HG03571 (cell line): ENCODE measurements around the gene LACTB.

Source experiments
- ATAC-seq: cut with Tn5 transposase; IDR thresholded peaks from one replicate; pipeline ENCODE4 v1.9.1; 2021; ENCODE audit not compliant: unreplicated experiment

LACTB gene

DNA sequence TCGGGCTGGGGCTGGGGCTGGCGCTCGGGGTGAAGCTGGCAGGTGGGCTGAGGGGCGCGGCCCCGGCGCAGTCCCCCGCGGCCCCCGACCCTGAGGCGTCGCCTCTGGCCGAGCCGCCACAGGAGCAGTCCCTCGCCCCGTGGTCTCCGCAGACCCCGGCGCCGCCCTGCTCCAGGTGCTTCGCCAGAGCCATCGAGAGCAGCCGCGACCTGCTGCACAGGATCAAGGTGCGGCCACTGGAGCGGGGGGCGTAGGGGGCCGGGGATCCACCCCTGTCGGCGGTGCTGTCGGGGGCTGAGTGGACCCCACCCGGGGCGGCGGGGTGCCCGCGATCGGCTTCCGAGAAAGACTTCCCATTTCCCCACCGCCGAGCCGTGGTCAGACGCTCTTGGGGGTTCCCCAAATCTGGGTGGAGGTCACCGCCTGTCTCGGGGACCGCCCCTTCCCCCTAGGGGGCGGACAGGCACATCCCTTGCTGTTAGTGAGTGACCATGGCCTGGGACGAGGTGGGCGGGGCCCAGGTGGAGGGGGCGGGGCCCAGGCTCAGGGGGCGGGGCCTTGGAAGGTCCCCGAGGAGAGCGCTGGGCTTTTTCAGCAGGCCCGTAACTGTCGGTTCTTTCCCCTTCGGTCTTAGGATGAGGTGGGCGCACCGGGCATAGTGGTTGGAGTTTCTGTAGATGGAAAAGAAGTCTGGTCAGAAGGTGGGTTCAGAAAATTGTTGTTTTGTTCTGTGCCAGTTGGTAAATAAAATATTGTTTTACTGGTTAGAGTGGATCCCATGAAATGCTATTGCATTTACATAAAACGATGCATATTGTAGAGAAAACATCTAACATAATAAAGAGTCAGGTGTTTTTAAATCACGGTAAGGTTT, 578 bp downstream of the LACTB start:
- peak; percentile 86 for ATAC-seq

DNA sequence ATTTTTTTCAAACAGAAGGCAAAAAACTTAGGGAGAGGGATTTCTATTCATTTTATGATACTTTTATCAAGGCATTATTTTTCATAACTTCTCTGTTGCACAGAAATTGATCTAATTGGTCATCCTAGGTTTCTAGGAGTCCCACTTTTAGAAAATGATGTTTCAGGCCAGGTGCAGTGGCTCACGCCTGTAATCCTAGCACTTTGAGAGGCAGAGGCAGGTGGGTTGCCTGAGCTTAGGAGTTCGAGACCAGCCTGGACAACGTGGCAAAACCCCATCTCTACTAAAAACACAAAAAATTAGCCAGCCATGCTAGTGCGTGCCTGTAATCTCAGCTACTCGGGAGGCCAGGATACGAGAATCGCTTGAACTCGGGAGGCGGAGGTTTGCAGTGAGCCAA, 2.8 kb downstream of the LACTB start:
- ATAC-seq: no peak

DNA sequence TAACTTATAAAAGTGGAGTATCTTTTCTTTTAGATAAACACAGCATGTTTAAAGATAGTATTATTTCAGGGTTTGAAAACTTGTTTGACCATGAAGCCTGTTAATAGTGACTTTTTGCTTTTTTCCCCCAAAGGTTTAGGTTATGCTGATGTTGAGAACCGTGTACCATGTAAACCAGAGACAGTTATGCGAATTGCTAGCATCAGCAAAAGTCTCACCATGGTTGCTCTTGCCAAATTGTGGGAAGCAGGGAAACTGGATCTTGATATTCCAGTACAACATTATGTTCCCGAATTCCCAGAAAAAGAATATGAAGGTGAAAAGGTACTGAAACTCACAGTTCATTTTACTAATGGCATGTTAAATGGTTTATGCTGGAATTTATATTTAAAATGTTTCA, 5.1 kb downstream of the LACTB start:
- ATAC-seq: no peak

DNA sequence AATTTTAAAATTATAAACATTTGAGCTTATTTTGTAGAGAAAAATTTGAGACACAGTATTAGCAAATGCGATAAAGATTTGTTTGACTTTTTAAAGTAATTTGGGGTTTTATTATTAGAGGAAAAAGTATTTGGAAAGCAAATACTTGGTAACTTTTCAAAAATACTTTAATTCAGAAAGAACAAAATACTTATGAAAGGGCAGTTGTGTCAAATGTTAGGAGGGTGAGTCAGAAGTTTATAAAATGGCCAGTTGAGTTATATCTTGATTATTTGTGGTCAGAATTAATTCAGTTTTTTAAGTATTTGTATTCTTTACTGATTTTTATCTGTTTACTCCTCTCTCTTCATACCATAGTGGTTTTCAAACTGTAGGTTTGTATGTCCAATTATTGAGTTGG, 12.1 kb downstream of the LACTB start:
- no peak for ATAC-seq

DNA sequence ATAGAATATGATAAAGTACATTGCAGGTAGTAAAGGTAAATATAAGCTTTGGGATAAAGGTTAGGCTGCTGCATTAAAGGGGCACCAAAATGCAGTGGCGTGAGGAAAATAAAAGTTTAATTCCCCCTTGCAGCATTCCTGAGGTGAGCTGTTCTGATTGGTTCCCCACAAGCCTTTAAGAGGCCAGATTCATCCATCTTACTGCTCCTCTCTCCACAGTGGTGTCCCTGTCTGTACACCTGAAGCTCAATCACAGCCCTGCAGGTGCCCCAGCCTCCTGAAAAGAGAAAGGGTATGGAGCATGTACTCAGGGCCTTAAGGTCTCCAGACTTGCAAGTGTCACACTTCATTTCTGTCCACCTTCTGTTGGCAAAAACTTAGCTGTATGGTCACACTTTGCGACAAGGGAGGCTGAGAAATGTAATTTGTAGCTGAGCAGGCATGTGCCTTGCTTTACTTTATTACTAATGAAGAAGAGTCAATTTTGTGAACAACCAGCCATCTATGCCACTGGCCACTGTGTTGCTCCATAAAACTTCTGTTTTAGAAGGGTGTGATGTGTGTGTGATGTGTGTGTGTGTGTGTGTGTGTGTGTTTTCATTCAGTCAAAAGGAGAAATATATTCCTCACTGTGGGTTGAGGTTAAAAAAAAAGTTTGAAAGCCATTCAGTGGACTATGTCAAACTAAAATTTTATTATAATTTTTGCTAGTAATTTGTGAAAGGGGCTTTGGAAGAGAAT, 12.8 kb downstream of the LACTB start:
- ATAC-seq: no peak

DNA sequence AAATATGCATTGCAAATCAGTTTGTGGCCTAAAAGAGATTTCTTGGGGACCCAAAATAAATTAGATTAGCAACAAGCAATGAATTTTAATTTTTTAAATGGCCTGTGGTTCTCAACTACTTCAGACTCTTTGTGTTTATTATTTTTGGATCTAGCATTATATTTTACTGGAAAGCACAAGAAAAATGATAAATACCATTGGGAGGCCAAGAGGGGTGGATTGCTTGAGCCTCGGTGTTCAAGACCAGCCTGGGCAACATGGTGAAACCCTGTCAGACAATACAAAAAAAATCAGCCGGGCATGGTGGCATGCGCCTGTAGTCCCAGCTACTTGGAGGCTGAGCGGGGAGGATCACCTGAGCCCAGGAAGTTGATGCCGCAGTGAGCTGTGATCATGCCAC, 13.6 kb downstream of the LACTB start:
- ATAC-seq: no peak

DNA sequence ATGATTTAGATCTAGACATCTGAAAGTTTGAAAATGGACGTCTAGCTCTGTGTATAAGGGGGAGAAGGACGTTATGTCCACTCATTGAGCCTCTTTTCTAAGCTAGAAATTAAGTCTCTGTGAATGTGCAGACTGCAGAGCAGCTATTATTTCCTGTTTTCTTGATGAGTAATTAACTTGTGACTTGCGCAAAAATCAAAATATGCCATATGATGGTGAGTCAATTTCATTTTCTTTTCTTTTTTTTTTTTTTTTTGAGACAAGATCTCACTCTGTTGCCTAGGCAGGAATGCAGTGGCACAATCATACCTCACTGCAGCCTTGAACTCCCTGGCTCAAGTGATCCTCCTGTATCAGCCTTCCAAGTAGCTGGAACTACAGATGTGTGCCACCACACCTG, 14.1 kb downstream of the LACTB start:
- ATAC-seq: no peak

DNA sequence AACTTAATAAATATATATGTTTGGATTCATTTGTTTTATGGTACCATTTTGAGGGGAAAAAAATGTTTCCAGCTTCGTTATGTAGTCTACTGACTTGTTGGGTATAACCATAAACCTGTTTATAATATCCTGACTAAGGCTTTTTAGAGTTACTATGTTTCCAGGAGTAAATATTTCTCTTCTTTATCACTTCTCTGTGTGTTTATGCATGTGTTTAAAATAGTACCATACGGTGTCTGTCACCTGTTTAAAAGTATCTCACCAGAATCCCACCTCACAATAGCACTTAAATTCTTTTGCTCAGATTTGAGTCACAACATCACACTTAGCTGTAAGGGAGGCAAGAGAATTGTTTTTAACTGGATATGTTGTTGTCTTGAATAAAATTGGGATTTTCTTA, 15.1 kb downstream of the LACTB start:
- ATAC-seq: no peak

DNA sequence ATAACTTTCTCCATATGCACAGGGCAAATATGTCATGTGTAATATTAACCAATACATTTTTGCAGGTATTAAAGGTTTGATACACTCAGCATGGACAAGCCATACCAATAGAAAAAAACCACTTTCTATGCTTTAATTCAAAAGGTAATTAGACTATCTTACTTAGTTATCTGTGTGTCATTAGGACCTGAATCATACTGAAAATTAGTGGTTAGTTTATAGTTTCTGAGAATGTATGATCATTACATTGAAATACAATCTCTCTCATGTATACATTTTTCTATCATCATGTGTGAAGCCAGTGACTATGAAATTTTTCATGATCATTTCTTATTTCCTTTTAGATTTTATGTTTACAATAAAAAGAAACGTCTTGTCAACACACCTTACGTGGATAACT, 19.3 kb downstream of the LACTB start:
- no peak for ATAC-seq

DNA sequence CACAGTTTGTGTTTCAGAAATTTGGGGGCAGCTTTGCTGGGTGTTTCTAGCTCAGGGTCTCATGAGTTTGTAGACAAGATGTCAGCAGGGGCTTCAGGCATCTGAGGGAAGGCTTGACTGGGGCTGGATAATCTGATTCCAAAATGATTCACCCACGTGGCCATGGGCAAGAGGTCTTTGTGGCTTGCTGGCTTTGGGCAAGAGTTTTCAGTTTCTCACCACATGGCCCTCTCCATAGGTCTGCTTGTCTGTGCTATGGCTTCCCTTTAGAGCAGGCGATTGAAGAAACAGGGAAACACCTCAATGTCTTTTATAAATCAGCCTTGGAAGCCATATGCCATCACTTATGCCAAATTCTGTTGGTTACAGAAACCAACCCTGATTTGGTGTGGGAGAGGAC, 23.8 kb downstream of the LACTB start:
- no peak for ATAC-seq

DNA sequence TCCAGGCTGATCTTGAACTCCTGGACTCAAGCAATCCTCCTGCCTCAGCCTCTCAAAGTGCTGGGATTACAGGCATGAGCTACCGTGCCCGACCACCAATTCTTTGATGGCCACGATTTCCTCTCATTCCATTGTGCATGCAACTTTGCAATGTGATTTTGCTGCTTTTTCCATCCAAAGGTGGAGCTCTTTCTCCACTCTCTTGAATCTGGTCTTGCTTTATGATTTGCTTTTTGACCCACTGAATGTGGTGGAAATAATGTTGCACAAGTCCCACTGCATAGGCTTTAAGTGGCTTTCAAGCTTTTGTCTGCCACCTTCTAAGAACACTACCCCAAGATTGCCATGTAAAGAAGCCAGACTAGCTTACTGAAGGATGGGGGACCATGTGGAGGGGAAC, 25.0 kb downstream of the LACTB start:
- no peak for ATAC-seq

DNA sequence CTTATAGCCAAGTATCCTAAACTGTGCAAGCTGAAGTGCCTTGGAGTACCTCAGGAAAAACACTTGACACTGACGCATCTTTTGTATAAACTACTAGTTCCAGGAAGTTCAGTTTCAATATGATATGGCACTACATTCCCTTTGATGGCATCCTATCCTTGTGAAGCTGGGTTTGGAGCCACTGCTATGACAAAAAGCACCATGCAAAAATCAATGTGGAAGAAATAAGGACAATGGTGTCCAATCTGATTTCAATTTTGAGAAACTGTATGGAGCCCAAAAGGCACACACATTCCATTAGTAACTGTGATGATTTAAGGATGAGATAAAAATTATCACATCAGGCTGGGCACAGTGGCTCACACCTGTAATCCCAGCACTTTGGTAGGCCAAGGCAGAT, 30.0 kb downstream of the LACTB start:
- no peak for ATAC-seq

DNA sequence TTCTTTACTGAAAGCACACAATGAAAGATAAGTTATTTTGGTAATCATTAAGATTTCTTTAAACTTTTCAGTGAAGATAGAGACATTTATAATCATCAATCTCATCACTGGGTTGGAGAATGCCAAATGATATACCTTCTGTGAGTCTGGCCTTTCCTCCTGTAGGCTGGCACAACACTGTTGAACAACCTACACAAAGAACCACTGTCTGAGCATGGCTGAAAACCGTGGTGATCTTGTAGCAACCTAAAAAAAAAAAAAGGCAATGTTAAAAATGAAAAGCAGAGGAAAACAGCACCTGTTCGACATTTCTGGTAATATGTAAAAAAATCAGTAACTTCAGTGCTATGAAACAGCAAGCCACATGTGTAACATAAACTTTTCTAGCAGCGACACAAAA, 33.8 kb downstream of the LACTB start:
- ATAC-seq: no peak

DNA sequence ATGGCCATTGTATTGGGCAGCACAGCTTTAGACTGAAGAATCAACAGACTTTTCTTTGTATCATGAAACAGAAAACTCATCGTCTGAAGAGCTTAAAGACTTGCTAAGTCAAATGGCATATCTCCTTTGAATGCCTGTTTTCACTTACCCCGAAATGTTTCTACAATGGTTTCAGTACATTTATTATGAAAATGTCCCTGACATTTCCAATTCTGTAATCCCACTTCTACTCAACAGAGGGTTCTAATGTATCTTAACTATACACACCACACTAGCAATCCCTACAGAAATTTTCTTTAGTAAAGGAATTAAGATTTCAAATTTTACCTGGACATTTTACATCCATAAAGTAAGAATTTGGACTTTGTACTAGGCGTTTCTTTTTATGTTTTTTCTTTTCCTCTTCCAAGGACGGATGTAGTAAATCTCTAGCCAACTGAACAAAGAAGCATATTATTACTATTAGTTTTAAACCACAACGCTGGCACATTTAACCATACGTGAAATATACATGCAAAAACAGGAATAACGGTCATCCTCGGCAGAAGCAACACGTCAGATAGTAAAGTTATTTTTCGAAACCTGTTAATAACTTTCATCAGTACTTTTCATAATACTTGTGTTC, 34.5 kb downstream of the LACTB start:
- no peak for ATAC-seq

DNA sequence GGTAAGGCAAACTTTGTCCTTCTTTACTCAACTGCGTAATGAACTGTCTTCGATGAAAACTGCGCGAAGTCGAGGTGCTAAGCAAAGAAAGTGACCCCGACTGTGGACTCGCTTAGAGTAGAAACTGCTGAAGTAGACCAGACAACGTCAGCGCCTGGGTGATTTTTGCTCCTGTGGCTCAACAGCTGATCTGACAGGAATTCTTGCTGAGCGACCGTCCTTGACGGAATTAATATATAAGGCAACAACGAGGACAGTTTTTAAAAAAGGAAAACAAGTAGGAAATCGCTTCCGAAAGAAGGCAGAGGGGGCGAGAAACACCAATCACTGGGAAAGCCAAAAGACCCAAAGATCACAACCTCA, 35.1 kb downstream of the LACTB start:
- no peak for ATAC-seq

DNA sequence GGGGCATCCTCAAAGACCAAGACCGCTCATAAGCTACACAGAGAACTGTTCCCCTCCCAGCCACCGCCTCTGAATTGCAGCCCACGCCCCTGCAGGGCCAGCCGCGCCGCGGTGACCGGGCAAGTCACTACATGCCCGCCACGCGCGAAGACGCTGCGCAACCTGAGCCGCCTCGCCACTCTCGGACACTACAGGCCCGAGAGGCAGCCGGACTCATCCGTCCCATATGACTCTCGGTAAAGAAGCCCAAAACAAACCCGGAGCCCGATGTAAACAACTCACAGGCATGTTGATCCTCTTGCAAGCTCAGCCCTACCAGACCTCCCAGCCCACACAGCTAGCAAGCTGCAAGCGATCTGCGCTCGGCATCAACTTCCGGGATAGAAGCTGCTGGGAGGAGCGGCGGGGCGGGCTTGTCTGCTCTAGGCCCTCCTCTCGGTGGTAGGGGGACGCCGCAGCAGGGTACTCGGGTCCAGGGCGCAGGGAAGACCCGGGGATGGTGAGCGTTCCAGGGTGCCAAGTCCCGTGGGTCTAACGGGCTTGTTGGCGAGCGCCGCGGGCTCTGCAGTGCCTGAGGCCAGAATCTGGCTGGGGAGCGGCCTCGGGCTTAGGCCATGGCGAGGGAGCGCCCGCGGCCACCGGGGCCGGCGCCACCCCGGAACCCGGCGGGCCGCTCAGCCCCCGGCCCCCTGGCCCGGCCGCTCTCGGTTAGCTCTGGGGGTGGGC, 35.6 kb downstream of the LACTB start, which contains the start of gene RPS27L:
Gene RPS27L, minus strand, starts transcription at position 360 of the 726 bp plus-strand sequence. Its CDS starts 72 bp downstream, at position 288.
- peak; percentile 80 for ATAC-seq

DNA sequence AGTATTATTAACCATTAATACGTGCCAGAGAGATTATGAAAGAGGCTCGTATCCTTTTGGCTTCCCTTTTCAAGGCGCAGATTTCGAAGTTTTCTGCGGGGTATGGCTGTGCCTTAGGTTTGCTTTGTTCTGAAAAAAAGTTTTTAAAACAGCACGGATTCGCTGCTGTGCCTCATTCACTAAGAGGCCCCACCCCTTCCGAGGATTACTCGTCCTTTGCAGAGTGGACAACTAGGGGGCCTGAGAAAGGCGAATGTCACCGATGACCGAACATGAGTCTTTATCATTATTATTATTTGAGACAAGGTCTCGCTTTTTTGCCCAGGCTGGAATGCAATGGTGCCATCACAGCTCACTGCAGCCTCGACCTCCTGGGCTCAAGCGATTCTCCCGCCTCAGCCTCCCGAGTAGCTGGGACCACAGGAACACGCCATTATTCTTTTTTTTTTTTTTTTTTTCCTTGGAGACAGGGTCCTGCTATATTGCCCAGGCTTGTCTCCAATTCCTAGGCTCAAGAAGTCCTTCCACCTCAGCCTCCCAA, 36.3 kb downstream of the LACTB start:
- ATAC-seq: peak; percentile 28

DNA sequence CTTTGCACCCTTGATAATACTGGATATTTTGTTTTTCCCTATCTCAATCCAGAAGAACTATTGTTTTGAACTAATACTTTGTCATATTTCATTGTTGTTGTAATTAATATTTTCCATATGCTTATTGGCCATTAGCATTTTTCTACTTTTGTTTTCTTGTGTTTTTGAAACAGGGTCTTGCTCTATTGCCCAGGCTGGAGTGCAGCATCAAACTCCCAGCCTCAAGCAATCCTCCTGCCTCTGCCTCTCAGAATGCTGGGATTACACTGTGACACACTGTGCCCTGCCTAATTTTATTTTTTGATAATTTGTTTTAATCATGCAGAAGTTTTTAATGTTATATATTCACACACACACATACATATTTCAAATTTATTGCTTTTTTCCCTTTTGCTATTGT, 39.0 kb downstream of the LACTB start:
- no peak for ATAC-seq

DNA sequence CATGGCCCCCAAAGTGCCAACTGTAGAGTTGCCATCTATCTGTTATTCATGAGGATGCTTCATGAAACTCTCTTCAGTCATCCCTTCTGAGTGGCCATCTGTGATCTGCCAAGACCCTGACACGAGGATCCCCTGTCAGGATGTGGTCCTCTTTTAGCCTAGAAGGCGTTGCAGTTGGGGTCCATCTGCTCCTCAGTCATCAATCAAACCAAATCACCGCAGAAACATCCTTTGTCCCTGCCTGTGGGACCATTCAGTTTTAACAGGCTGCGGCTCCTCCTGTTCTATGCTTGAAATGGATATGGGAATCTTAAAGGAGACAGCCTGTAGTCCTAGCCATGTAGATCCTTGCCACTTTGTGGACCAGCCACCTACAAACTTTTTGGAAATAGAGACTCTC, 41.6 kb downstream of the LACTB start:
- ATAC-seq: no peak

DNA sequence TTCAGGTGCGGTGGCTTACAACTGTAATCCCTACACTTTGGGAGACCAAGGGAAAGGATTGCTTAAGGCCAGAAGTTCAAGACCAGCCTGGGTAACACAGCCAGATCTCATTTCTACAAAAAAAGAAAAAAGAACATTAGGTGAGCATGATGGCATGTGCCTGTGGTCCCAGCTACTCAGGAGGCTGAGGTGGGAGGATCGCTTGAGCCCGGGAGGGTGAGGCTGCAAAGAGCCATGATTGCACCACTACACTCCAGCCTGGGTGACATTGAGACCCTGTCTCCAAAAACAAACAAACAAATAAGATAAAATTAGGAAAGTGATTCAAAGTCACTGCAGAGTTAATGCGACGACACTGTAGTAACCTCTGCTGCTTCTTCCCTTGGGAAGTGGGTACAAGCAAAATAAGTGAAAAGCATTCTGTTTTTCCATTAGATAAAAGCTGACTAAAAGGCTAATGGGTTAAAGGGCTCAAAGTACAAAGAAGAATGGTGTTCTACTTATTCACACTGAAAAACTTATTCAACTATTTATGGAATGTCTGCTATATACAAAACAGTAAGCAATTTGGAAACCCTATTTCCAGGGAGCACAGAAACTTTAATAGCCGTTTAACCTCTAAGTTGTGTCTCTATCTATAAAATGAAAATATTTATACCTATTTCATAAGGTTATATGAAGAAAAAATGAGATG, 43.7 kb downstream of the LACTB start:
- ATAC-seq: no peak
